ENCODE data around the gene TMEM87B. TPM values are rescaled to one million over a fixed set of nuclear protein-coding genes. Genes with fewer than 3 reads are reported as not detected.

The TMEM87B gene
- total and polyA plus RNA-seq, 10 of the 15 experiments (the other 5 are each of a cell fraction or from before 2014, with no cell fraction given) = 5.7 to 20.6 (median 12.3) TPM

DNA sequence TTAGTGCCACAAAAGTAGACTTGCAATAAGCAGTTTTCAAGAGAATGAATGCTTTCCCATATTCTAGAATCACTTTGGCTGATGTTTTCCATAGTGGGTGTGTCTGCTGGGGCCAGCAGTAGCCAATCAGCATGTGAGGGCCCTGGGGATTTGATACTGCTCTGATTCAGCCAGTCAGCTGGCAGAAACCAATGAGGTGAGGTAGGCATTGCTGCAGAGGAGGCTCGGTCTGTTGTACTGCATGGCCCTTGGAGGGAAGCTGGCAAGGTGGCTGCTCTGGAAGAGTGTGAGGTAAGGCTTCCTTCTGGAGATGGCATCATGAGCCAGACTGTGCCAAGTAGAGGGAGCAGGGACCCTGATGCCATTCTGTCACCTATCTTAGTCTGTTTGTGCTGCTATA, 22.7 kb downstream of the TMEM87B start (continued):
- TF ChIP-seq, protein P1, sequence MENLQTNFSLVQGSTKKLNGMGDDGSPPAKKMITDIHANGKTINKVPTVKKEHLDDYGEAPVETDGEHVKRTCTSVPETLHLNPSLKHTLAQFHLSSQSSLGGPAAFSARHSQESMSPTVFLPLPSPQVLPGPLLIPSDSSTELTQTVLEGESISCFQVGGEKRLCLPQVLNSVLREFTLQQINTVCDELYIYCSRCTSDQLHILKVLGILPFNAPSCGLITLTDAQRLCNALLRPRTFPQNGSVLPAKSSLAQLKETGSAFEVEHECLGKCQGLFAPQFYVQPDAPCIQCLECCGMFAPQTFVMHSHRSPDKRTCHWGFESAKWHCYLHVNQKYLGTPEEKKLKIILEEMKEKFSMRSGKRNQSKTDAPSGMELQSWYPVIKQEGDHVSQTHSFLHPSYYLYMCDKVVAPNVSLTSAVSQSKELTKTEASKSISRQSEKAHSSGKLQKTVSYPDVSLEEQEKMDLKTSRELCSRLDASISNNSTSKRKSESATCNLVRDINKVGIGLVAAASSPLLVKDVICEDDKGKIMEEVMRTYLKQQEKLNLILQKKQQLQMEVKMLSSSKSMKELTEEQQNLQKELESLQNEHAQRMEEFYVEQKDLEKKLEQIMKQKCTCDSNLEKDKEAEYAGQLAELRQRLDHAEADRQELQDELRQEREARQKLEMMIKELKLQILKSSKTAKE (IDR thresholded peaks at IDR 0.05; ENCODE audit: low read depth, poor library complexity, severe bottlenecking) = no peak
- TF ChIP-seq SREBF1 (IDR thresholded peaks at IDR 0.05; ENCODE audit: low read length) (no peak), ZZZ3 (IDR thresholded peaks at IDR 0.05; ENCODE audit: control insufficient read depth, insufficient read length, low read depth) (no peak), KAT2A (conservative IDR thresholded peaks at IDR 0.05; ENCODE audit: control insufficient read depth, low read depth, low read length) (no peak)

DNA sequence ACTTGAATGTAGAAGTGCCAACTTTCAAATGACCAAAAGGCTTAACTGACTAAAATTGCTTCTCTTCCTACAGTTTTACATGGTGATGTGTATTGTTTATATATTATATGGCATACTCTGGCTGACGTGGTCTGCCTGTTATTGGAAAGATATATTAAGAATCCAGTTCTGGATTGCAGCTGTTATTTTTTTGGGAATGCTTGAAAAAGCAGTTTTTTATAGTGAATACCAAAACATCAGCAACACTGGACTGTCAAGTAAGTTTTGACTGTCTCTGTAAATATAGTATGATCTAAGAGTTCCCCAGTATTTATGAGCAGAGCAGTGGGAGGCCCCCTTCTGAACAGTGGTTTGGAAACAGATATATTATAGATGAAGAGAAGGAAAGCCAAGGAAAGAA, 26.2 kb downstream of the TMEM87B start:
- Histone ChIP-seq H3K79me2 (ENCODE audit: control insufficient read depth, insufficient read depth, low read length) (no peaks in the 10 kb centered on the region), H3K4me1 (ENCODE audit: control insufficient read depth, insufficient read depth, low read length) (no peaks in the 10 kb centered on the region; the same call in 1 of the 2 replicates), H3K4me3 (no peak overlapping the region), H2AFZ (ENCODE audit: control insufficient read depth, low read depth, low read length) (no peak overlapping the region), H3K27ac (ENCODE audit: control insufficient read depth, insufficient read depth) (no peak overlapping the region), H3K9ac (ENCODE audit: control insufficient read depth, insufficient read depth, low read length) (no peak overlapping the region), H3K36me3 (ENCODE audit: control insufficient read depth in 2 of 2, insufficient read depth in 2 of 2, low read length in 1 of 2) (peaks cover 7 to 14% of the 10 kb centered on the region in 2 experiments), H3K9me3 (replicated peaks; ENCODE audit: control insufficient read depth, insufficient read depth, low read length) (no peaks in the 10 kb centered on the region), H3K27me3 (replicated peaks in 1 of 2; ENCODE audit: control insufficient read depth in 2 of 2, insufficient read depth in 2 of 2, low read length in 1 of 2) (no peaks in the 10 kb centered on the region), H3K4me2 (ENCODE audit: control insufficient read depth, insufficient read depth) (no peak overlapping the region), H4K20me1 (ENCODE audit: control insufficient read depth, insufficient read depth) (no peaks in the 10 kb centered on the region)
- ChIA-PET SMC1A (ENCODE audit: uncharacterized antibody, unreplicated experiment) (interaction anchor here (0.6 kb wide), 1 partner anchor 16 kb away, joined by 3 read pairs; no protein-coding TSS in a partner anchor), CTCF (interaction anchor here (1.0 kb wide), 1 partner anchor 20 kb away, joined by 3 read pairs; no protein-coding TSS in a partner anchor), POLR2A (interaction anchor here (0.6 kb wide), 1 partner anchor 609 kb away, joined by 7 read pairs; no protein-coding TSS in a partner anchor), RAD21 (ENCODE audit: unreplicated experiment) (no interaction called here)
- 100% methylated on average over 1 of the region's 1 CpG for WGBS (ENCODE audit: insufficient coverage, insufficient replicate concordance, low lambda C conversion rate, missing lambda C conversion rate)
- in situ Hi-C loops (cut with MboI) (no loop called here), intact Hi-C loops (cut with micrococcal nuclease; ENCODE audit: unreplicated experiment) (no loop called here)
- DNase-seq (ENCODE audit: low read depth, low spot score) = no peak
- FAIRE-seq = no peak
- no TSS peak for BruUV-seq (replicated peaks)
- no peak for TF ChIP-seq TCF3 (IDR thresholded peaks at IDR 0.05; ENCODE audit: borderline replicate concordance, insufficient read depth, low read depth, low read length)
- TF ChIP-seq TAF1 (IDR thresholded peaks at IDR 0.05; ENCODE audit: borderline replicate concordance, low read depth, low read length) = no peak
- TF ChIP-seq ZBTB33 (IDR thresholded peaks at IDR 0.05) = no peak
- no peak for TF ChIP-seq TCF12 (IDR thresholded peaks at IDR 0.05; ENCODE audit: low read depth, low read length)
- TF ChIP-seq NRF1 (conservative IDR thresholded peaks at IDR 0.05; ENCODE audit: low read depth, low read length) = no peak
- TF ChIP-seq CHD4 (IDR thresholded peaks at IDR 0.05) = no peak
- no peak for TF ChIP-seq EP300 (IDR thresholded peaks at IDR 0.05; ENCODE audit: borderline replicate concordance in 1 of 2, control insufficient read depth in 1 of 2, low read depth in 2 of 2, low read length in 2 of 2)
- no peak for ATAC-seq
